SIG-M5 (cell line): ENCODE results near the gene HID1.

ENCODE experiments used
- DNase-seq: peaks from one replicate; lab custom pipeline; 2025; lab: John Stamatoyannopoulos, UW

Gene HID1

DNA sequence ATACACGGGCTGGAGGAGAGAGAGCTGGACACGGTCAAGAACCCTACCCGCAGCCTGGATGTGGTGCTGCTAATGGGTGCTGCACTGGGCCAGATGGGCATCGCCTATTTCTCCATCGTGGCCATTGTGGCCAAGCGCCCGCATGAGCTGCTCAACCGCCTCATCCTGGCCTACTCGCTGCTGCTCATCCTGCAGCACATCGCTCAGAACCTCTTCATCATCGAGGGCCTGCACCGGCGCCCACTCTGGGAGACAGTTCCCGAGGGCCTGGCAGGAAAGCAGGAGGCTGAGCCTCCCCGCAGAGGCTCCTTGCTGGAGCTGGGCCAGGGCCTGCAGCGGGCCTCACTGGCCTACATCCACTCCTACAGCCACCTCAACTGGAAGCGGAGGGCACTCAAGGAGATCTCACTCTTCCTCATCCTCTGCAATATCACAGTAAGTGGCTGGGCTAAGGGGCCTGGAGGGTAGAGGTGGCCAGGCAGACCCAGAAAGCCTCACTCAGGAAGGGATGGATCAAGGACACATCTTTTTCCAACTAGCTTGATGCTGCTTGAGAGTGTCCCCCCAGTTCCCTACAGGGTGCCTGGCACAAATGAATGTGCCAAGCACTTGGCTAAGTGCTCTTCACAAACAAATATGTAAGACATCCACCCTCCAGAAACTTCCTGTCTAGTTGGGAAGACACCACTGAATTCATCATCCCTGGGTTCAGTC lies 25.4 kb downstream of the HID1 start:
- DNase-seq: no peak

DNA sequence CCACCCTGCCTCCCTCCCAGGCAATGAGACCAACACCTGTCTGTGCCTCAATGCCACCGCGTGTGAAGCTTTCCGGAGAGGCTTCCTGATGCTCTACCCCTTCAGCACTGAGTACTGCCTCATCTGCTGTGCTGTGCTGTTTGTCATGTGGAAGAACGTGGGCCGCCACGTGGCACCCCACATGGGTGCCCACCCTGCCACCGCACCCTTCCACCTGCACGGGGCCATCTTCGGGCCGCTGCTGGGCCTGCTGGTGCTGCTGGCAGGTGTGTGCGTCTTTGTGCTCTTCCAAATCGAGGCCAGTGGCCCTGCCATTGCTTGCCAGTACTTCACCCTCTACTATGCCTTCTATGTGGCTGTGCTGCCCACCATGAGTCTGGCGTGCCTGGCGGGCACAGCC lies 25.9 kb downstream of the HID1 start:
- DNase-seq: no peak

DNA sequence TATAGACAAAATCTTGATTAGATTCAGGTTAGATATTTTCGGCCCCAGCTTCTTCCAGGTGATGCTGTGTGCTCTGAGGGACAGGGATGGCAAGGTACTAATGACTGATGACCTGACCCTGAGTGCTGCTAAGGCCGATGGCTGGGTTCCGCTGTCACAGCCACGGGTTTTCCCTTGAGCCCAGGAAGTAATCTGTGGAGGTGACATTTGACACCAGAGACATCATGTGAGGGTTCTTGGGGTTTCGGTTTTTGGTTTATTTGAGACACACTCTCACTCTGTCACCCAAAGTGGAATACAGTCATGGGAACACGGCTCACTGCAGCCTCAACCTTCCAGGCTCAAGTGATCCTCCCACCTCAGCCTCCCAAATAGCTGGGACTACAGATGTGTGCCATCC lies 27.0 kb downstream of the HID1 start:
- no peak for DNase-seq

DNA sequence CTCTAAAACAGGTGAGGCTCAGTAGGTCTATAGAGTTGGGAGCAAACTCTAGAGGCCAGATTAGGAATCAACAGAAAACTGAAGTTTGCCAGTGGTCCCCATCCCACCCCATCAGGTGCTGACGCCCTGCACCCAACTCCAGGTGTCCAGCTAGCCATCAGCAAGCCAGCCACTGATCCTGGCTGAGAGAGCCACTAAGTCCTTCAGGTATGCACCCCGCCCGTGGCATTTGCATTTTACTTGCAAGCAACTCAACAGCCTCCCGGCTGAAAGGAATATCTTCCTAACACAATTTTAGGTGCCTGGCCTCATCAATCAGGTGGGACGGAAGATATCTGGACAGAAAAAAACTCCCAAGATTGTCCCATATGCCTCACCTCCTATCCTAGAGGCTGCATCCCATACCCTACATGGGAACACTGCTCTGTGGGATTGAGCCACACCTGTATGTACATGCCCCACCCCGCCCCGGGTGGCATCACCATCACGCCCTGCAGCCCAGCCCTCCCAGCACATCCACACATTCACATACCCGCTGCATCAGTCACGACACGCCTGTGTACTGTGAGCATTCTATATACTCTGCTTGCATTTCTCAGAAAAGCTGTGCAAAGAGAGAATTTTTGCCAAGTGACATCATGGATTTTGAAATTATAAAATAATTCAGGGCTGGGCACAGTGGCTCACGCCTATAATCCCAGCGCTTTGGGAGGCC lies 28.6 kb downstream of the HID1 start:
- DNase-seq: no peak

DNA sequence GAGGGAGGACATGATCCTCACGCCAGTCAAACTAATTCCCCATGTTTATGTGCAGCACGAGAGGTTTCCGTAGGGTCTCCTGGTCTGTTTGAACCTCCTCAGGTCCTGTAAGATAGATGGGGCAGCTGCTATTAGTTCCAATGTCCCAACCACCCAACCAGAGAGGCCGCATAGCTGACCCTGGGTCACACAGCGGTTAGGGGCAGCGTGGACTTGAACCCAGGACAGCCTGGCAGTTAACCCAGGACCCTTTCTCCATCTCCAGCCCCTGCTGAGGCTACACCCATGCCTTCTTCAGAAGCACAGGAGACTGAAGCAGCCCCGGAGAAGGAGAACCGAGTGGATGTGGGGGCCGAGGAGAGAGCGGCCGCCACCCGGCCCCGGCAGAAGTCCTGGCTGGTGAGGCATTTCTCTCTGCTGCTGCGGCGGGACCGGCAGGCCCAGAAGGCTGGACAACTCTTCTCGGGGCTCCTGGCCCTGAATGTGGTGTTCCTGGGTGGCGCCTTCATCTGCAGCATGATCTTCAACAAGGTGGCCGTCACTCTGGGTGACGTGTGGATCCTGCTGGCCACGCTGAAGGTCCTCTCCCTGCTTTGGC lies 31.3 kb downstream of the HID1 start:
- DNase-seq: no peak

DNA sequence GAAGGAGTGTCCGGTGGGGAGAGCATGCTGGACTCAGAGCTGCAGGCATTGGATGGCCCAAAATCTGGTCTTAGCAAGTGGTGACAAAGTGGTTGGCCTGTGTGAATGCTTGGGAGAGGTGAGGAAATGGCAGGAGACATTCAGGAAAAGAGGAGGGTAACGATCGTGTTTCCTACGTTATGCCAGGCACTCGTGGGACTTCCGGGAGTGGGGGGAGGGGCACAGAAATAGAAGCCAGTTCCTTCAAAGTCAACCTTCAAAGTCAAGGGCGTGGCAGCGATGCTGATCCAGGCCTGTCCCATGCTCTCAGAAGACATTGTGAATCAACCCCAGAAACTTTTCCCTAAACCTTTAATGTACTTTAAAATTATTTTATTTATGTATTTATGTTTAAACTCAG lies 33.0 kb downstream of the HID1 start:
- DNase-seq: no peak

DNA sequence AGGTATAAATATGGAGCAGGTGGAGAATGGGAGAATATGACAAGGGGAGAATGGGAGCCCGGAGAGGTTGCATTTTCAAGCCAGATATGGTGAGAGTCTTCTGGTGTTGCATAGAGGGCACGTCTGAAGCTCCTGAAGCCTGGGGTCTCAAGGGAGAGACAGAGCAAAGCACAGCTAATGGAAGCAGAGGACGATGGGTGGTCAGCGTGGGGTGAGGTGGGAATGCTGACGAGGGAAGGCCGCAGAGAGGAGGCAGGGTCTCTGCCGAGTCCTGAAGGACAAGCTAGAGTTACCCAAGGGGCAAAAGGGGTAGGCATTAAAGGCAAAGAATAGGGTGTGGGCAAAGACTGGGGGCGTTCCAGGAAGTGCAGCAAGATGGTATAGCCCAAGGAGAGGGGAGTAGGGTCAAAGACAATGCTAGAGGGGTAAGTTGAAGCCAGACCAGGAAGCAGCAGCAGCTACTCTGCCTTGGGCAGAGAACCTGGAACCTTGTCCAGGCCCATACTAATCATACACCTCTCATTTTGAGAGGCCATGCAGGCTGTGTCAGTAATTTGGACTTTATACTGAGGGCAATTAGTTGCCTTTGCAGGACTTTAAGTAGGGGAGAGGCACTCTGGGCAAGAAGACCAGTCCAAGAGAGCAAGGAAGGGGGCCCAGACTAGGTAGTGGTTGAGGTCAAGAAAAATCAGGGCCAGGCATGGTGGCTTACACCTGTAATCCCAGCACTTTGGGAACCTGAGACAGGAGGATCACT lies 34.2 kb downstream of the HID1 start:
- no peak for DNase-seq

DNA sequence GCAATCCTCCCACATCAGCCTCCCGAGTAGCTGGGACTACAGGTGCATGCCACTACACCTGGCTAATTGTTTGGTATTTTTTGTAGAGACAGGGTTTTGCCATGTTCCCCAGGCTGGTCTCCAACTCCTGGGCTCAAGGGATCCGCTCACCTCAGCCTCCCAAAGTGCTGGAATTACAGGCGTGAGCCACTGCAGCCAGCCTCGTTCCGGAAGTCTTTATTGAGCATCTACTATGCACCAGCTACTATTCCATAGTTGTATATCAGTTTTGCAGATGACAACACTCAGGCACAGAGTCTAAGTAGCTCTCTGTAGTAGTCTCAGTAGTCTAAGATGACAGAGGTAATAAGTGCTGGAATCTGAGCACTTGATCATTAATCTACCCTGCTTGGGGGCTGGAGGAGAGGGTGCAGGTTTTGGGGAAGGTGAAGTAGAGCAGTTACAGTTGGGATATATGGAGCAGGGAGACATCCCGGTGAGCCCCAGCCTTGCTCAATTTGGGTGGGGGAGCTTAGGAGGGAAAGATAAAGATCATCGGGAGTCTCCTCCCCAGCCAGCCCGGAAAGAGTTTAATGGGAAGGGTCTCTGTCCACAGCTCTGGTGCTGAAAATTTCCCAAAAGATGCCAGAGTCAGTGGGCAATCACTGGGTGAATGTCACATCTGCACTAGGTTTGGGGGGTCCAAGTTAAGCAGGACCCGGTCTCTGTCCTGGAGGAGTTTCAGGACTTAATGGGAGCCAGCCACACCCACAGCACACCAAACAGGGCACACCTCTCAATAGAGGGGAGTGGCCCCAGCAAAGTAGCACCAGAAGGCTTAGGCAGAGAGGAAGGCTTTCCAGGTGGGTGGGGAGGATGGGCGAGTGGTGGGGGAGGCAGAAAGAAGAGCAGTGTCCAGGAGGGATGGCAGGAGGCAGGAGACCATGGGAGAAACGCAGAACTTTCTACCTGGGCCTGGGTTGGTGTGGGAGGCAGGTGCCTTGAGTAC lies 35.2 kb downstream of the HID1 start:
- DNase-seq: no peak

DNA sequence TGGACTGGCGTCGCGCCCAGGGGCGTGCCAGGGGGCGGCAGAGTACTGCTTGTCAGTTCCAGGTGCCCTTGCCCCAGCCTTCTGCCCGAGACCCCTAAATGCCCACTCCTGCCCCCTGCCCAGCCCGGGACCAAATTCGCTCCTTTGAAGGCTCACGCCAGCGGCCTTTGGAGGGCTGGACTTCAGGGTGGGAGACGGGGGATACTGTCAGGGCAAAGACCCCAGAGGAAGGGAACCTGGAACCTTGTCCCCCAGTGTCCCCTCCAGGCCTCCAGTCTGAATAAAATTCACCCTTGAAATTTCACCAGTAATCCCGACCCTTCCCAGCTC lies 36.1 kb downstream of the HID1 start:
- DNase-seq: no peak

DNA sequence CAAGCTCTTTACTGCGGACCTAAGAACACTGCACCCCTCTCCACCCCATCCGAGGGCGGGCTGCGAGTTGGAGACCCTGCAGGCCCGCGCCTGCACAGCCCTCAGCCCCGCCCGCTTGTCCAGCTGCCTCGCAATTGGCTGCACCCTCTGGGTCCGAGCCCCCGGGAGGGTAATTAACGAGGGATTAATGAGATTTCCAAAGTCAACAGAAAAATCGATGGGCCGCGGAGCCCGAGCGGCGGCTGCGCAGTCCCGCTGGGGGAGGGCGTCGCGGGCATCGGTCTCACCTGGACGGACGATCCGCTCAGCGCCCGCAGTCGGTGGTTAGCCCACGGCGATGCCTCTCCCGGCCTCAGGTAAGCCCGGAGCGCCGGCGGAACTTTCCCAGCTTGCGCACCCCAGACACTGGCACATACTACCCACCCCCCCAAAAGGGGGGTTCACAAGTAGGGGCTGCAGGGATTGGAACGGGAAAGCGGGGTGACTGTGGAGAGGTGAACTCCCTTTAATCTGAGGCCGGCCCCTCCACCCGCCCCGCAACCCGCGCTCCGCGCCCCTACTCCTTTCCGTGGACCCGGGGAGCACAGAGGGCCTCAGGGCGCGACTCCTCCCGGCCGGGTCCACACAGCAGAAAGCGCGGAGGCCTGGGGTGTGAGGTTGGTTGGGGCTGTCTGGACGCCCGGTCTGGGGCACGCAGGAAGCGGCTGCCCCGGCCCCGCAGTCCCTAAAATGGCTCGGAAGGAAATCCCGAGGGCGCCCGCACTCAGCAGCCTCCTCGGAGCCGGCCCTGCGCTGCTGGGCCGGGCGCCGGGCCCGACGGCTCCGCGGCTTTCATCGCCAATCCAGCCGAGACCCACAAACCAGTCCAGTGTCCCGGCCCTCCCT lies 36.7 kb downstream of the HID1 start, which contains the start of gene OTOP3:
OTOP3 (plus strand) TSS at position 314 of the 885 bp plus-strand sequence; CDS start at position 338, 24 bp downstream.
- DNase-seq: no peak

DNA sequence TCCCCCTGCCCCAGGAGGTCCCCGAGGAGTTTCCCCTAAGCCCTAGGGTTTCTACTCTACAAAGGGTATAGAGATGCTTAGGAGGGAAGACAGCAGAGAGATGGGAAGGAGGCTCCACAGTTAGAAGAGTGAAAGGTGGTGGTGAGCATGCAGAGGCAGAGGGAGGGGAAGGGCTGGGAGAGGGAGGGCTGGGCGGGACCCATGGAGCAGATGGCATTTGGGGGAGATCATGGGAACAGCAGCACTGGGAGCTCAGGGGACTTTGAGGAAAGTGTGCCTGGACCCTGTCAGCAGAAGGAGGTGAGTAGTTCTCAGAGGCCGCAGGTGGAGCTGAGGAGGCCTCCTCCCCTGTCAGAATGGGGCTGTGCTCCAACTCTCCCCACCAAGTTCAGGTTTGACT lies 37.5 kb downstream of the HID1 start:
- DNase-seq: no peak

DNA sequence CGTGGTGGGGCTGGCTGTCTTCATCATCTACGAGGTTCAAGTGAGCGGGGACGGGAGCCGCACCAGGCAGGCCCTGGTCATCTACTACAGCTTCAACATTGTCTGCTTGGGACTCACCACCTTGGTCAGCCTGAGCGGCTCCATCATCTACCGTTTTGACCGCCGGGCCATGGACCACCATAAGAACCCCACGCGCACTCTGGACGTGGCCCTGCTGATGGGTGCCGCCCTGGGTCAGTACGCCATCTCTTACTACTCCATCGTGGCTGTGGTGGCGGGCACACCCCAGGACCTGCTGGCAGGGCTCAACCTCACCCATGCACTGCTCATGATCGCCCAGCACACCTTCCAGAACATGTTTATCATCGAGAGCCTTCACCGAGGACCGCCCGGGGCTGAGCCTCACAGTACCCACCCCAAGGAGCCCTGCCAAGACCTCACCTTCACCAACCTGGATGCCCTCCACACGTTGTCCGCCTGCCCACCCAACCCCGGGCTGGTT lies 42.0 kb downstream of the HID1 start:
- no peak for DNase-seq

DNA sequence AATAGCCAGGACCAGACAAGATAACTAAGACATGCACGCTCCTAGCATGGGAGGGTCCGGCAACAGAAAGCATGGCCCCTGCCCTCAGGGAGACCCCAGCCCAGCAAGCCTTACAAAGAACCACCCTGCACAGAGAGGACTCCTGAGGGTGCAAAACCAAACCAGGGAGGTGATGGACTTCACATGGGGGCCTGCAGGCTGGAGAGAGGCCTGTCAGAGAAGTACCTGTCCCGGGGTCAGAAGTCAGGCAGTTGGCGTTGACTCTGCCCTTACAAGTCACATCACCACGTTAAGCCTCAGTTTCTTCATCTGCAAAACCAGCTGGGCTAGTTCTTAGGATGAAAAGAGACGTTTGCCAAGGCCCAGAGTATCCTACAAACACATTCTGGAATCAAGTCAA lies 43.8 kb downstream of the HID1 start:
- DNase-seq: no peak

DNA sequence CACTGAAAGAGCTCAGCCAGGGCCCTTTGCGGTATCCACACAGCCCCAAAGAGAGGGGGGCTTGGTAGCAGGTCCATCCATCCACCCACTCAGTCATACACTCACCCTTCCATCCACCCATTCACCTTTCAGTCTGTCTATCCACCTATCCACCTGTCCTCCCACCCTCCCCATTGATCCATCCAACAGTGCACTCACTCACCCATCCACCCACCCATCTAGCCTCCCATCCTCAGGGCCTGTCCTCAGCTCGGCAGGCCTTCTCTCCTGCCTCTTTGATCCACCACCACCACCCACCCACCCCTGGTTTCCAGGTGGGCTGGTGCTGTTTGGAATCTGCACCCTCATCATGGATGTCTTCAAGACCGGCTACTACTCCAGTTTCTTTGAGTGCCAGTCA lies 47.3 kb downstream of the HID1 start:
- DNase-seq: no peak

DNA sequence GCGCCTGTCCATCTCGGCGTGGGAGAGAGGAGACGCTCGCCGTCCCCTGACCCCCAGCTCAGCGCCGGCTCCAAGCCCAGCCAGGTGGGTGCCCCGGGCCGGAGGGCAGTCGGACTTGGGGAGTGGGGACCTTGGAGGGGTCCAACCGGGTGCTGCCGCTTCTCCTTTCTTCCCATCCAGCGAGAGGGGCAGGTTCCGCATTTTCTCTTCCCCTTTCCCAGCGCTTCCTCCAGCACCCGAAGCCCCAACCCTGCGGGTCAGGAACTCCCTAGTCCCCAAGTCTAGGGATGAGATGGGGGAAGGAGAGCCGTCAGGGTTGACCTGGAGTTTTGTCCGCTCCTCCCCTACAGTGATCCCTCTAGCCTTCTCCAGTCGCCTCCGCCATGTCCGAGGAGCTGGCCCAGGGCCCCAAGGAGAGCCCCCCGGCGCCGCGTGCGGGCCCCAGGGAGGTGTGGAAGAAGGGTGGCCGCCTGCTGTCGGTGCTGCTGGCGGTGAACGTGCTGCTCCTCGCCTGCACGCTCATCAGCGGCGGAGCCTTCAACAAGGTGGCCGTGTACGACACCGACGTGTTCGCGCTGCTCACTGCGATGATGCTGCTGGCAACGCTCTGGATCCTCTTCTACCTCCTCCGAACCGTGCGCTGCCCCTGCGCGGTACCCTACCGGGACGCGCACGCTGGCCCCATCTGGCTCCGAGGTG lies 48.2 kb downstream of the HID1 start, which contains the start of gene OTOP2:
OTOP2 (plus strand) TSS at position 24 of the 699 bp plus-strand sequence; CDS start at position 384, 360 bp downstream.
- DNase-seq: peak; percentile 26

DNA sequence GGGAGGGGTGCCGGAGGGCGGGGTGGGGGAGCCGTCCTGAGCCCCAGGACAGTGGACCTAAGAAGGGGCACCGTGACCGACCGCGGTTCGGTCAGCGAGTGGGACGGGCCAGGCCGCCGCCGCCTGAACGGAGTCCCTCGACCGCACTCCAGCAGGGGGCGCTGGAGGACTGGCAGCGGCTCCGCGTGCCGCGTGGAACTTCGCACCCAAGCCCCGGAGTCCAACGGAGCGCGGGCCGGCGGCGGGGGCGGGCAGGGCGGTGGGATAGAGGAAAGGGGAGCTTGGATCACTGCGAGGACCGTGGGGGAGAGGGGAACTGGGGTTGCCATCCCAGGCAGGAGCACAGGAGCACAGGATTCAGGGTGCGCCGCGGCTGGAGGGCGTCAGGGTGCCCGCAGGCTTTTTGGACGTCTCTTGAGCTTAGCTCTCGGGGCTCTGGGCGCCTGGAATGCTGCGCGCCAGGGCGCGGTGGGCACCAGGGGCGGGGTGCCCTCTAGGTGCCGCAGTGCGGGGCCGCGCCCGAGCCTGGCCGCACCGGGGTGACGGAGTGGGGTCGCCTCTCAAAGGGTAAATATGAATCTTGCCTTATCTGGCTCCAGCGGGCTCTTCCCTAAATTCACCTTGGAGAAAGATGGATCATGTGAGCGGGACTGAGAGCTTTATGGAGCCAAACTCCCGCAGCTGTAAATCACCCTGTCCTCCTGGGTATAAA lies 48.9 kb downstream of the HID1 start:
- no peak for DNase-seq

DNA sequence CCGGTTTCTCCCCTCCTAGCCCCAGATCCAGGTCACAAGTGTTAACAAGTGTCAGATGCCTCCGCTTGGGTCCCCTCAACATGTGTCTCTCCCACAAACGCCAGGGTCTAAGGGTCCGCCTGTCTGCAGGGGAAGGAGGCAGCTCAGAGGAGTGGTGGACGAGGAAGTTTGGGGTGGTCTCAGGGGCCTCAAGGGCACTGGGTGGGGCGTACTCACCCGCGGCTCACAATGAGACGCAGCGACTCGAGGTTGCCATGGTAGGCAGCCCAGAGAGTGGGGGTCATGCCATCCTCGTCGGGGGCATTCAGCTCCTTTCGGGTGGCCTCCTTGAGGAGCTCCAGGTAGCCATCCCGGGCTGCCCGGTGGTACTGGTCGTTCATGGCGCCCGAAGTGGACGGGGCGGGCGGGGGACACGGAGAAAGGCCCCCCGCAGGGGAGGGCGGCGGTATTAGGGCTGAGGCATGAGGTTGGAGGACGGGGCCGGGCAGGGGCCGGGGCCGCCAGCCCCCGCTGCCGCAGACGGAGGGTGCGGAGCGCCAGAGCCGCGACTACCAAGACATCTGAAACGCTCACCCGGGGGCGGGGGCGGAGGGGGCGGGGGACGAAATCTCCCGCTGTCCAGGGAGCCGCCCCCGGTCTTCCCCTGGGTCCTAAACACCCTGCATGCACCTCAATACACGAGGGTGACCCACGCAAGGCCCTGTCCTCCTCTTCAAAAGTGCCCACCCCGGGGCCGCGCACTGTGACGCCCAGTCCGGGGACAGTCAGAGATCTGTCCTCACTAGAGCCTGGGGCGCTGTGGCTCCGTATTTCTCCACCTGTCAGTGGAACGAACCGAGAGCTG lies 49.6 kb downstream of the HID1 start, which contains the start of gene USH1G:
USH1G (minus strand) TSS at position 562 of the 844 bp plus-strand sequence; CDS start at position 380, 182 bp downstream.
- DNase-seq: no peak

DNA sequence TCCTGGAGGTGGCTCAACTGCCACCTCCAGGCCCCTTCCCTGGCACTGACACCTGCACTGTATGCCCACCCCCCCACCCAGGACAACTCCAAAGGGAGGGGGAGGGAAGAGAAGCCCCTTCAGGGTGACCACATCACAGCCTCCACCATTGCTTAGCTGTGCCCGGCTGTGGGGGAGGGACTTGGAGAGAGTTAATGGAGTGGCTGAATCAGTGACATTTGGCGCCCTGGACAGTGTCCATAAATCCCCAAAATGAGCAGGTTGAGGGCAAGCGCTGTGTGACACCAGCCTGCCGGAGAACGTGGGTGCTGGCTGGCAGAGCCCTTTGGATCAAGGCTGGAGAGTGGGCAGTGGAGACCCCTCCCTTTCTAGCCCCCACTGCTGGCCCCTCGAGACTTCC lies 50.4 kb downstream of the HID1 start:
- DNase-seq: no peak
